ENCODE results near the gene BABAM2.
"Not testable (repeated sequence)": the region's sequence is repeated elsewhere in the genome, so short reads cannot be mapped to it uniquely, and the experiment has no call there.

BABAM2 gene

GRCh38 chr2:27890146-27890923 lies at the start of gene BABAM2, which contains the start of gene RBKS:
TSS of gene BABAM2 (plus strand) at chr2:27890729. CDS start at chr2:27894557, 3,828 bp downstream.
TSS of gene RBKS (minus strand) at chr2:27890387. CDS start at chr2:27890345, 42 bp downstream.
- DNase-seq, result peak; percentile 84

- no peak for DNase-seq
Measured at GRCh38 chr2:27842894-27843293, 47.6 kb upstream of the BABAM2 start.

GRCh38 chr2:27843992-27844391 lies 46.5 kb upstream of the BABAM2 start:
- no peak for DNase-seq

- DNase-seq, result peak; percentile 38
Measured at GRCh38 chr2:27844821-27845255, 45.7 kb upstream of the BABAM2 start.

GRCh38 chr2:27847333-27847732 lies 43.2 kb upstream of the BABAM2 start:
- no peak for DNase-seq

GRCh38 chr2:27849558-27850205 lies 40.8 kb upstream of the BABAM2 start:
- no peak for DNase-seq

- DNase-seq, result no peak
Measured at GRCh38 chr2:27852691-27853090, 37.8 kb upstream of the BABAM2 start.

- DNase-seq, result no peak
Measured at GRCh38 chr2:27854229-27854862, 36.2 kb upstream of the BABAM2 start.

- DNase-seq, result no peak
Measured at GRCh38 chr2:27855476-27855875, 35.1 kb upstream of the BABAM2 start.

- no peak for DNase-seq
Measured at GRCh38 chr2:27856386-27856785, 34.1 kb upstream of the BABAM2 start.

GRCh38 chr2:27856956-27857355 lies 33.6 kb upstream of the BABAM2 start:
- no peak for DNase-seq

- no peak for DNase-seq
Measured at GRCh38 chr2:27857417-27858172, 32.9 kb upstream of the BABAM2 start.

- no peak for DNase-seq
Measured at GRCh38 chr2:27860111-27860510, 30.4 kb upstream of the BABAM2 start.

GRCh38 chr2:27863146-27863545 lies 27.4 kb upstream of the BABAM2 start:
- no peak for DNase-seq

- DNase-seq, result not testable (repeated sequence)
Measured at GRCh38 chr2:27863955-27864354, 26.6 kb upstream of the BABAM2 start.

GRCh38 chr2:27866237-27866636 lies 24.3 kb upstream of the BABAM2 start:
- DNase-seq, result no peak

- DNase-seq, result no peak
Measured at GRCh38 chr2:27869763-27870162, 20.8 kb upstream of the BABAM2 start.

- no peak for DNase-seq
Measured at GRCh38 chr2:27870724-27871123, 19.8 kb upstream of the BABAM2 start.

- DNase-seq, result peak; percentile 98
Measured at GRCh38 chr2:27871802-27872201, 18.7 kb upstream of the BABAM2 start.

- DNase-seq, result no peak
Measured at GRCh38 chr2:27873091-27873490, 17.4 kb upstream of the BABAM2 start.

- no peak for DNase-seq
Measured at GRCh38 chr2:27875089-27875881, 15.2 kb upstream of the BABAM2 start.

GRCh38 chr2:27878825-27879224 lies 11.7 kb upstream of the BABAM2 start:
- no peak for DNase-seq

All from hematopoietic multipotent progenitor cell treated with erythropoietin and hydrocortisone succinate and interleukin-3 and kit ligand, for 8 days (in vitro differentiated cells).